Myocyte (in vitro differentiated cells): ENCODE measurements around the gene TRIM72. TPM values are rescaled to one million over a fixed set of nuclear protein-coding genes. Genes with fewer than 3 reads are reported as not detected.
"Not testable (repeated sequence)": the region's sequence is repeated elsewhere in the genome, so short reads cannot be mapped to it uniquely, and the experiment has no call there.

Source experiments
- DNase-seq: peaks from one replicate; pipeline ENCODE4 v3.0.0-alpha.2; 2012; ENCODE audit warnings: low read depth
- total RNA-seq: library from RNA; depleted of rRNA; stranded (reverse); fragments of >200 nt; gene quantifications from 2 replicates; pipeline ENCODE4 v1.2.3, GENCODE V29; 2014

TRIM72 gene
- total RNA-seq, 1 donor from 2014 or later, result 408 TPM

- DNase-seq, result peak; percentile 72
Measured at GRCh38 chr16:31214708-31215286, 878 bp downstream of the TRIM72 start.

- DNase-seq, result peak; percentile 89
Measured at GRCh38 chr16:31215287-31216162, 1.6 kb downstream of the TRIM72 start.

GRCh38 chr16:31216422-31217135, 2.7 kb downstream of the TRIM72 start, which contains the start of gene PYDC1:
PYDC1 (minus strand) TSS chr16:31217135; CDS start chr16:31217028, 107 bp downstream.
- DNase-seq, result no peak

- DNase-seq, result no peak
Measured at GRCh38 chr16:31217136-31217530, 3.2 kb downstream of the TRIM72 start.

- no peak for DNase-seq
Measured at GRCh38 chr16:31219154-31219741, 5.3 kb downstream of the TRIM72 start.

- no peak for DNase-seq
Measured at GRCh38 chr16:31221357-31222160, 7.6 kb downstream of the TRIM72 start.

- no peak for DNase-seq
Measured at GRCh38 chr16:31223044-31223443, 9.1 kb downstream of the TRIM72 start.

GRCh38 chr16:31224092-31224955, 10.4 kb downstream of the TRIM72 start:
- DNase-seq, result no peak

- DNase-seq, result no peak
Measured at GRCh38 chr16:31225193-31225592, 11.3 kb downstream of the TRIM72 start.

- no peak for DNase-seq
Measured at GRCh38 chr16:31228206-31228605, 14.3 kb downstream of the TRIM72 start.

GRCh38 chr16:31229501-31229900, 15.6 kb downstream of the TRIM72 start:
- no peak for DNase-seq

GRCh38 chr16:31238041-31238440, 24.1 kb downstream of the TRIM72 start:
- no peak for DNase-seq

- peak; percentile 32 for DNase-seq
Measured at GRCh38 chr16:31242206-31242605, 28.3 kb downstream of the TRIM72 start.

- DNase-seq, result no peak
Measured at GRCh38 chr16:31243734-31244670, 30.1 kb downstream of the TRIM72 start.

- not testable (repeated sequence) for DNase-seq
Measured at GRCh38 chr16:31245598-31245997, 31.7 kb downstream of the TRIM72 start.

GRCh38 chr16:31246296-31246695, 32.4 kb downstream of the TRIM72 start:
- DNase-seq, result no peak

- DNase-seq, result no peak
Measured at GRCh38 chr16:31248344-31248743, 34.4 kb downstream of the TRIM72 start.

GRCh38 chr16:31250782-31251384, 37.0 kb downstream of the TRIM72 start:
- DNase-seq, result no peak
